GM23248 (cell line): ENCODE data around the gene THEM4. TPM values are rescaled to one million over a fixed set of nuclear protein-coding genes. Genes with fewer than 3 reads are reported as not detected.
A peak's percentile ranks its signal among the peaks of the same experiment; 100 is the strongest.

Source experiments
- DNase-seq: peaks from one replicate; pipeline ENCODE4 v3.0.0-alpha.2; 2015
- H2AFZ ChIP-seq: fragments of 200-600 bp; sonication (generic); 2 replicates; pipeline ENCODE4 v1.6.1; 2016; ENCODE audit warnings: antibody characterized with exemption
- H3F3A ChIP-seq: fragments of 200-600 bp; sonication (generic); 2 replicates; pipeline ENCODE4 v1.6.1; 2016; ENCODE audit warnings: mild to moderate bottlenecking, antibody characterized with exemption, mixed run types; ENCODE audit not compliant: insufficient read depth
- H3K27ac ChIP-seq: fragments of 200-600 bp; sonication (generic); 2 replicates; pipeline ENCODE4 v1.5.1; 2016; ENCODE audit warnings: mild to moderate bottlenecking
- H3K27me3 ChIP-seq: fragments of 200-600 bp; sonication (generic); replicated peaks from 2 replicates; pipeline ENCODE4 v1.6.1; 2016; ENCODE audit warnings: mild to moderate bottlenecking; ENCODE audit not compliant: insufficient read depth
- H3K36me3 ChIP-seq: fragments of 200-600 bp; sonication (generic); 2 replicates; pipeline ENCODE4 v1.6.1; 2016; ENCODE audit warnings: low read depth, mild to moderate bottlenecking
- H3K4me1 ChIP-seq: fragments of 200-600 bp; sonication (generic); 2 replicates; pipeline ENCODE4 v1.6.1; 2016; ENCODE audit warnings: mild to moderate bottlenecking; ENCODE audit not compliant: insufficient read depth
- H3K4me2 ChIP-seq: fragments of 200-600 bp; sonication (generic); one replicate; pipeline ENCODE4 v1.6.1; 2016; ENCODE audit warnings: mild to moderate bottlenecking; ENCODE audit not compliant: unreplicated experiment
- H3K4me3 ChIP-seq: fragments of 200-600 bp; sonication (generic); 2 replicates; pipeline ENCODE4 v1.5.1; 2016; ENCODE audit warnings: mild to moderate bottlenecking
- H3K79me2 ChIP-seq: fragments of 200-600 bp; sonication (generic); 2 replicates; pipeline ENCODE4 v1.6.1; 2016; ENCODE audit warnings: mild to moderate bottlenecking; ENCODE audit not compliant: insufficient read depth
- H3K9ac ChIP-seq: fragments of 200-600 bp; sonication (generic); 2 replicates; pipeline ENCODE4 v1.6.1; 2016; ENCODE audit warnings: mild to moderate bottlenecking
- H3K9me2 ChIP-seq: fragments of 200-600 bp; sonication (generic); 2 replicates; pipeline ENCODE4 v1.6.1; 2016; ENCODE audit warnings: mixed run types, mild to moderate bottlenecking, moderate library complexity; ENCODE audit not compliant: insufficient read depth
- H3K9me3 ChIP-seq: fragments of 200-600 bp; sonication (generic); one replicate; pipeline ENCODE4 v1.6.1; 2017; ENCODE audit warnings: low read depth
- H4K20me1 ChIP-seq: fragments of 200-600 bp; sonication (generic); 2 replicates; pipeline ENCODE4 v1.6.0; 2016; ENCODE audit not compliant: insufficient read depth
- EZH2 ChIP-seq: fragments of 200-600 bp; sonication (generic); IDR thresholded peaks from 2 replicates; pipeline ENCODE4 v1.6.1; 2018; ENCODE audit warnings: antibody characterized with exemption, mild to moderate bottlenecking; ENCODE audit not compliant: insufficient read depth, poor library complexity, severe bottlenecking
- EZH2phosphoT487 ChIP-seq: fragments of 200-600 bp; sonication (generic); IDR thresholded peaks from 2 replicates; pipeline ENCODE4 v1.6.1; 2018; ENCODE audit warnings: antibody characterized with exemption, moderate library complexity, mild to moderate bottlenecking, low read depth; ENCODE audit not compliant: insufficient read depth
- WGBS, 2 experiments: methylation state at CpG; one replicate each; pipeline ENCODE4 v1.1.6; 2015 to 2017; ENCODE audit warnings: low lambda C conversion rate in 2 of 2, low coverage in 1 of 2; ENCODE audit errors: missing lambda C conversion rate in 2 of 2; 5-methylcytosine and 5-hydroxymethylcytosine counted together
- in situ Hi-C: fragments of 300-500 bp; cut with MboI; formaldehyde crosslinking; loops from 2 replicates; pipeline ENCODE4 v1.15.0; 2020
- polyA plus RNA-seq: library from polyadenylated mRNA; unstranded; fragments of >200 nt; fragmentation: Nextera tagmentation; extraction: Ambion mirVana; gene quantifications from 2 replicates; pipeline ENCODE4 v1.2.1, GENCODE V29; 2016
- total RNA-seq: library from RNA; depleted of rRNA; stranded (reverse); fragments of >200 nt; shearing (Covaris generic); gene quantifications from 2 replicates; pipeline ENCODE4 v1.2.3, GENCODE V29; 2014

Gene THEM4
- total and polyA plus RNA-seq, 2 experiments from 2014 or later, result 14.6 to 17.9 TPM

- WGBS, 2 experiments, result 71 to 75% methylated on average over 7 of the region's 7 CpGs
- Histone ChIP-seq H3K9ac (no peak overlapping the region), H3K36me3 (no peaks in the 10 kb centered on the region), H3K9me3 (no peaks in the 10 kb centered on the region), H3K4me3 (no peak overlapping the region), H2AFZ (no peak overlapping the region), H3K27me3 (peaks cover 13% of the 10 kb centered on the region; the same call in 1 of the 2 replicates), H3K9me2 (no peaks in the 10 kb centered on the region), H3K4me2 (no peak overlapping the region), H3K4me1 (peaks cover 14% of the 10 kb centered on the region), H3F3A (0 out of 2 replicates have a peak, but pooled peaks cover 7% of the 10 kb centered on the region), H4K20me1 (no peaks in the 10 kb centered on the region), H3K27ac (no peak overlapping the region), H3K79me2 (no peaks in the 10 kb centered on the region)
- DNase-seq, result no peak
- in situ Hi-C loops, result no loop called here
- no peak for TF ChIP-seq EZH2
Measured at GRCh38 chr1:151854658-151855057, 54.7 kb downstream of the THEM4 start.

GRCh38 chr1:151853411-151853943 is 55.8 kb downstream of the THEM4 start, which contains the start of gene THEM5:
THEM5 (minus strand) TSS chr1:151853712; CDS start chr1:151853565, 147 bp downstream.
- H3K27ac ChIP-seq, result no peak within 1 kb of the TSS
- H3F3A ChIP-seq, result 0 out of 2 replicates have a peak, but pooled peaks cover 7% of the 10 kb centered on the region
- H3K4me2 ChIP-seq, result no peak within 1 kb of the TSS
- H3K36me3 ChIP-seq, result no peaks in the 10 kb centered on the region
- H2AFZ ChIP-seq, result no peak within 1 kb of the TSS
- H3K9ac ChIP-seq, result no peak within 1 kb of the TSS
- peak; percentile 51 for DNase-seq
- no peaks in the 10 kb centered on the region for H3K9me2 ChIP-seq
- H4K20me1 ChIP-seq, result no peaks in the 10 kb centered on the region
- H3K4me1 ChIP-seq, result peaks cover 10% of the 10 kb centered on the region
- H3K27me3 ChIP-seq, result peaks cover 13% of the 10 kb centered on the region; the same call in 1 of the 2 replicates
- WGBS, 2 experiments, result 27 to 33% methylated on average over 5 of the region's 5 CpGs
- in situ Hi-C loops, result no loop called here
- no peak within 1 kb of the TSS for H3K4me3 ChIP-seq
- H3K79me2 ChIP-seq, result no peaks in the 10 kb centered on the region
- no peak for TF ChIP-seq EZH2
- no peak for TF ChIP-seq EZH2phosphoT487
- no peaks in the 10 kb centered on the region for H3K9me3 ChIP-seq

GRCh38 chr1:151852733-151853132 is 56.6 kb downstream of the THEM4 start:
- Histone ChIP-seq H3K9me3 (no peaks in the 10 kb centered on the region), H3K4me3 (no peak overlapping the region), H3K4me1 (peaks cover 6% of the 10 kb centered on the region; the same call in 1 of the 2 replicates), H3K27ac (no peak overlapping the region), H3K79me2 (no peaks in the 10 kb centered on the region), H3K9me2 (no peaks in the 10 kb centered on the region), H3K9ac (no peak overlapping the region), H3K4me2 (no peak overlapping the region), H2AFZ (no peak overlapping the region), H3F3A (0 out of 2 replicates have a peak, but pooled peaks cover 7% of the 10 kb centered on the region), H3K27me3 (peaks cover 13% of the 10 kb centered on the region; the same call in 1 of the 2 replicates), H3K36me3 (no peaks in the 10 kb centered on the region), H4K20me1 (no peaks in the 10 kb centered on the region)
- TF ChIP-seq EZH2, result no peak
- no peak for TF ChIP-seq EZH2phosphoT487
- in situ Hi-C loops, result no loop called here
- no peak for DNase-seq
- WGBS, 2 experiments, result 78 to 87% methylated on average over 4 of the region's 4 CpGs

GRCh38 chr1:151851886-151852285 is 57.4 kb downstream of the THEM4 start:
- in situ Hi-C loops, result no loop called here
- TF ChIP-seq EZH2 (no peak), EZH2phosphoT487 (no peak)
- Histone ChIP-seq H3K79me2 (no peaks in the 10 kb centered on the region), H3K36me3 (no peaks in the 10 kb centered on the region), H4K20me1 (no peaks in the 10 kb centered on the region), H3K4me2 (no peak overlapping the region), H3K9ac (no peak overlapping the region), H3K9me3 (no peaks in the 10 kb centered on the region), H3K27ac (no peak overlapping the region), H3K9me2 (no peaks in the 10 kb centered on the region), H3F3A (0 out of 2 replicates have a peak, but pooled peaks cover 7% of the 10 kb centered on the region), H2AFZ (no peak overlapping the region), H3K4me1 (peaks cover 6% of the 10 kb centered on the region; the same call in 1 of the 2 replicates), H3K4me3 (no peak overlapping the region), H3K27me3 (peaks cover 13% of the 10 kb centered on the region; the same call in 1 of the 2 replicates)
- WGBS, 2 experiments, result 53% methylated on average over 8 of the region's 8 CpGs
- DNase-seq, result no peak
